Measurements from ENCODE around the gene HLF. TPM values are rescaled to one million over a fixed set of nuclear protein-coding genes. Genes with fewer than 3 reads are reported as not detected.

HLF gene
- polyA plus RNA-seq, 1 experiment = not detected

DNA sequence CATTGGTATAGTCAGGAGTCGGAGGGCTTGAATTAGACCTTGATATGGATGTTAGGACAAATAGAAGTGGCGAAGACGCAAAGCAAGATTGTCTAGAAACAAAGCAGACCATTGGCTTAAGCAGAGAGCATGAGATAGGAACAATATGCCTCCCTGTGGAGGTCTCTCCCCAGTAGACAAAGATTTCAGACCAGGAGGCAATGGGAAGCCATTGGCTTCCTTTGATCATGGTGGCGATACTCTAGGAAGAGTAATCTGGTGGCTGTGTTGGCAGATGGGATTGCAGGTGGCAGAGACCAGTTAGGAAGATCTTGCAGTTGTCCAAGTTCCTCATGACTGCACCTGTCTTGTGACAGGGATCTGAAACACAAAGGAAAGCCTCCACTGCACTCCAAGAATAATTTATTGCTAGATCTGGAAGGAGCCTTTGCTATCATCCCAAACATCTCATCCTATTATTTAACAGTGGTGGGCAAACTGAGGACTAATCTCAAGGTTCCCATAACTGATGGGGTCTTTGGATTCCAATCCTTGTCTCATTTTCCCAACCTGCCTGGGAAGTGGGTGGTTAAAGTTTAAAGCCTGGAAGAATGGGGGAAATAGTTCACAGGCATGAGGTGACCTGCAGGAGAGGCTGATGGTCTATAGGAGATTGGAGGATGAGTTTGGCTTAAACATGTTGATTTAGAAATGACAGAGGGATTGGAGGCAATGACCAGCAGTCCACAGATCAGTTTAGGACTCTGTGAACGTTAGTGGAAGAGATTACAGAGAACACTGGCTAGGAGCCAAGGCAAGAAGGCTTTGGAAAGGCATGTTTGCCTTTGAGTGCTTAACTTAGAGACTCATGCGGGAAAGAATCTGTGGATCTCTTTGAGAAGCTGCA, 37.0 kb downstream of the HLF start:
- TF ChIP-seq, protein P1, sequence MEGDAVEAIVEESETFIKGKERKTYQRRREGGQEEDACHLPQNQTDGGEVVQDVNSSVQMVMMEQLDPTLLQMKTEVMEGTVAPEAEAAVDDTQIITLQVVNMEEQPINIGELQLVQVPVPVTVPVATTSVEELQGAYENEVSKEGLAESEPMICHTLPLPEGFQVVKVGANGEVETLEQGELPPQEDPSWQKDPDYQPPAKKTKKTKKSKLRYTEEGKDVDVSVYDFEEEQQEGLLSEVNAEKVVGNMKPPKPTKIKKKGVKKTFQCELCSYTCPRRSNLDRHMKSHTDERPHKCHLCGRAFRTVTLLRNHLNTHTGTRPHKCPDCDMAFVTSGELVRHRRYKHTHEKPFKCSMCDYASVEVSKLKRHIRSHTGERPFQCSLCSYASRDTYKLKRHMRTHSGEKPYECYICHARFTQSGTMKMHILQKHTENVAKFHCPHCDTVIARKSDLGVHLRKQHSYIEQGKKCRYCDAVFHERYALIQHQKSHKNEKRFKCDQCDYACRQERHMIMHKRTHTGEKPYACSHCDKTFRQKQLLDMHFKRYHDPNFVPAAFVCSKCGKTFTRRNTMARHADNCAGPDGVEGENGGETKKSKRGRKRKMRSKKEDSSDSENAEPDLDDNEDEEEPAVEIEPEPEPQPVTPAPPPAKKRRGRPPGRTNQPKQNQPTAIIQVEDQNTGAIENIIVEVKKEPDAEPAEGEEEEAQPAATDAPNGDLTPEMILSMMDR (IDR thresholded peaks at IDR 0.05; ENCODE audit: low read depth, low read length) = no peak
- no peak for DNase-seq (ENCODE audit: low read depth, low spot score)
- CTCF ChIA-PET = no interaction called here
- H3K9me3 ChIP-seq (ENCODE audit: control insufficient read depth, insufficient read depth, low read length) = no peaks in the 10 kb centered on the region
- no peak overlapping the region for H3K27ac ChIP-seq (ENCODE audit: low read depth, low read length)
- POLR2A ChIA-PET = no interaction called here
- H3K4me3 ChIP-seq (ENCODE audit: low read depth, low read length) = no peak overlapping the region
- H3K27me3 ChIP-seq (ENCODE audit: control insufficient read depth, insufficient read depth, low read length) = peaks cover 2% of the 10 kb centered on the region

- DNase-seq (ENCODE audit: low read depth, low spot score) = no peak
- Histone ChIP-seq H3K27me3 (ENCODE audit: control insufficient read depth, insufficient read depth, low read length) (peaks cover 2% of the 10 kb centered on the region), H3K9me3 (ENCODE audit: control insufficient read depth, insufficient read depth, low read length) (no peaks in the 10 kb centered on the region), H3K4me3 (ENCODE audit: low read depth, low read length) (no peak overlapping the region), H3K27ac (ENCODE audit: low read depth, low read length) (no peak overlapping the region)
- ChIA-PET CTCF (interaction anchor here (1.4 to 2.0 kb wide), 2 partner anchors 309 to 311 kb away, joined by 4 to 7 read pairs; no protein-coding TSS in a partner anchor), POLR2A (no interaction called here)
- TF ChIP-seq, protein P1 (IDR thresholded peaks at IDR 0.05; ENCODE audit: low read depth, low read length) = no peak
These were observed 37.6 kb downstream of the HLF start for GRCh38 chr17:55302407-55302787.

DNA sequence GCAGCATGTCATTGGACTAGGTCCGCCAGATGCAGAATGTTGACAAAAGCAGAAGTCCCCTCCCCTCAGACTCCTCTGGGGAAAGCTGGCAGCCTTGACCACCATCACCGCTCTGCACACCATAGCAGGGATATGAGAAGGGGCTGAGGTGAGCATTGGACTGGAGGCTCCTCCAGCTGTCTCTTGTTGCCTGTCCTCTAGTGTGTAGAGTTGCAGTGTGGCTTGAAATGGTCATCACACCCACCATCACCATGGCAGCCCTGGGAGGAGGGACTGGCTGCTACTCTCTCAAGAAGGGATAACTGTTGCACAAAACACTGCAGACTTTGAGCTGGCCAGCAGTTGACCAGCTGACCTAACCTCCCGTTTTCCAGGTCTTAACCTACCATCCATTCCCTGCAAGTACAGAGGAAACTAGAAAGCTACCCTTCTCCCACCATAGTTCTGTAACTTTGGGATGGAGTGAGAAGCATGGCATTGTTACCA, 38.3 kb downstream of the HLF start:
- ChIA-PET POLR2A (no interaction called here), CTCF (interaction anchor here (0.9 to 2.0 kb wide), 5 partner anchors 12 to 311 kb away, joined by 3 to 8 read pairs (median 4); no protein-coding TSS in a partner anchor)

DNA sequence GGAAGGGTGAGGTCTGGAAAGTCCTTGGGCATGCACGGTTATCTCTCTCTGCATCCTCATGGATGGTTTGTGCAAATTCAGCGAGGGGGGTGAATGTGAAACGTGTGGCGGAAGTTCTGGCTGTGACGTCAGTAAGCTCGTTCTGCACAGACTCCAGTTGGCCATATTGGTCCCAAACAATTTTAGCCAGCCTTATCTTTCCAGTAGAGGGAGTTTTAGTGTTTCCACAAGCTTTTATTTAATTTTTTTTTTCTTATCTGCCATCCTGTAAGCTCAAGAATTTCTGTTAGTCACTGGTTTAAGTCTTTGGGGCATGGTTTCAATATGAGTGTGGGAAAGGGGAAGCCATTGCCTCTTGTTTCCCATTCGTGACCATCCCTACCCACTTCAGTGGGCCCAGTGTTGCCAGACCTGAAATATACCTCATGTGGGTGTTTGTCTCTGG, 39.0 kb downstream of the HLF start:
- POLR2A ChIA-PET = no interaction called here
- Histone ChIP-seq H3K27ac (ENCODE audit: low read depth, low read length) (no peak overlapping the region), H3K9me3 (ENCODE audit: control insufficient read depth, insufficient read depth, low read length) (no peaks in the 10 kb centered on the region), H3K4me3 (ENCODE audit: low read depth, low read length) (no peak overlapping the region), H3K27me3 (ENCODE audit: control insufficient read depth, insufficient read depth, low read length) (peaks cover 6% of the 10 kb centered on the region)
- DNase-seq (ENCODE audit: low read depth, low spot score) = no peak
- CTCF ChIA-PET = interaction anchor here (0.9 to 2.0 kb wide), 5 partner anchors 13 to 312 kb away, joined by 3 to 8 read pairs (median 4); no protein-coding TSS in a partner anchor
- TF ChIP-seq, protein P1 (IDR thresholded peaks at IDR 0.05; ENCODE audit: low read depth, low read length) = 0 out of 2 replicates have a peak, but pooled peaks have one; percentile 12

More for the DNA sequence above, 38.3 kb downstream of the HLF start:
- no peak overlapping the region for H3K4me3 ChIP-seq (ENCODE audit: low read depth, low read length)
- peaks cover 6% of the 10 kb centered on the region for H3K27me3 ChIP-seq (ENCODE audit: control insufficient read depth, insufficient read depth, low read length)
- no peak for DNase-seq (ENCODE audit: low read depth, low spot score)
- TF ChIP-seq, protein P1 (IDR thresholded peaks at IDR 0.05; ENCODE audit: low read depth, low read length) = no peak
- no peaks in the 10 kb centered on the region for H3K9me3 ChIP-seq (ENCODE audit: control insufficient read depth, insufficient read depth, low read length)
- H3K27ac ChIP-seq (ENCODE audit: low read depth, low read length) = no peak overlapping the region

Measured in AG04450 (cell line).